NCI-H1105 treated with DMSO at 0.1 percent for 48 hours (cell line): ENCODE results near the gene CUX1.
"Not testable (repeated sequence)": the region's sequence is repeated elsewhere in the genome, so short reads cannot be mapped to it uniquely, and the experiment has no call there.

Experiments used
- DNase-seq: peaks from one replicate; lab custom pipeline; 2025; lab: John Stamatoyannopoulos, UW

The CUX1 gene

GRCh38 chr7:101817471-101818286, at the start of gene CUX1:
TSS of gene CUX1 (plus strand) at chr7:101817626. CDS start at chr7:101817640, 14 bp downstream.
- DNase-seq, result no peak

- no peak for DNase-seq
Measured at GRCh38 chr7:101768280-101768679, 49.1 kb upstream of the CUX1 start.

GRCh38 chr7:101770466-101770865, 47.0 kb upstream of the CUX1 start:
- no peak for DNase-seq

- DNase-seq, result no peak
Measured at GRCh38 chr7:101772508-101773211, 44.8 kb upstream of the CUX1 start.

- no peak for DNase-seq
Measured at GRCh38 chr7:101775181-101775580, 42.2 kb upstream of the CUX1 start.

- no peak for DNase-seq
Measured at GRCh38 chr7:101778026-101778580, 39.3 kb upstream of the CUX1 start.

GRCh38 chr7:101779267-101779666, 38.2 kb upstream of the CUX1 start:
- DNase-seq, result no peak

GRCh38 chr7:101780281-101780680, 37.1 kb upstream of the CUX1 start:
- DNase-seq, result no peak

- no peak for DNase-seq
Measured at GRCh38 chr7:101781439-101781838, 36.0 kb upstream of the CUX1 start.

GRCh38 chr7:101782476-101782875, 35.0 kb upstream of the CUX1 start:
- no peak for DNase-seq

GRCh38 chr7:101782896-101783295, 34.5 kb upstream of the CUX1 start:
- DNase-seq, result no peak

GRCh38 chr7:101783381-101784181, 33.8 kb upstream of the CUX1 start:
- DNase-seq, result no peak

GRCh38 chr7:101784292-101785127, 32.9 kb upstream of the CUX1 start:
- no peak for DNase-seq

GRCh38 chr7:101787864-101788263, 29.6 kb upstream of the CUX1 start:
- no peak for DNase-seq

- no peak for DNase-seq
Measured at GRCh38 chr7:101788517-101788916, 28.9 kb upstream of the CUX1 start.

GRCh38 chr7:101790566-101791293, 26.7 kb upstream of the CUX1 start:
- no peak for DNase-seq

GRCh38 chr7:101792051-101792681, 25.3 kb upstream of the CUX1 start:
- no peak for DNase-seq

GRCh38 chr7:101792682-101793071, 24.7 kb upstream of the CUX1 start:
- DNase-seq, result not testable (repeated sequence)

- no peak for DNase-seq
Measured at GRCh38 chr7:101795461-101795860, 22.0 kb upstream of the CUX1 start.

- not testable (repeated sequence) for DNase-seq
Measured at GRCh38 chr7:101798173-101798572, 19.3 kb upstream of the CUX1 start.
